ENCODE measurements around the gene FAM171A1. TPM values are rescaled to one million over a fixed set of nuclear protein-coding genes. Genes with fewer than 3 reads are reported as not detected.

FAM171A1 gene
- polyA plus RNA-seq, 1 donor (not counting 4 experiments of a cell fraction or from before 2014, with no cell fraction given) = 8.8 TPM

DNA sequence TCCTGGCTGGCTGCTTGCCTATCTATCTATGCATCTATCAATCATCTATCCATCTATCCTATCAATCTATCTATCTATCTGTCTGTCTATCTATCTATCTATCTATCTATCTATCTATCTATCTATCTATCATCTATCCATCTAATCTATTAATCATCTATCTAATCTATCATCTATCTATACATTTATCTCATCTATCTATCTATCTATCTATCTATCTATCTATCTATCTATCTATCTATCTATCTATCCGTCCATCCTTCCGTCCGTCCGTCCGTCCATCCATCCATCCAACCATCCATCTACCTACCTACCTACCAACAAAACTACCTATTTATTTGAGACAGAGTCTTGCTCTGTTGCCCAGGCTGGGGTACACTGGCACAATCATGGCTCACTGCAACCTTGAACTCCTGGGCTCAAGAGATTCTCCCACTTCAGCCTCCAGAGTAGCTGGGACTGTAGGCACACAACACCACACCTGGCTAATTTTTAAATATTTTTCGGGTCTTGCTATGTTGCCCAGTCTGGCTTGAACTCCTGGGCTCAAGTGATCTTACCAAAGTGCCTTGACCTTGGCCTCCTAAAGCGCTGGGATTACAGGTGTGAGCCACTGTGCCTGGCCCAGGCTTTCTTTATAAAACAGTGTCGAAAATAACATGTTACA is 107.3 kb downstream of the FAM171A1 start:
- Histone ChIP-seq H3K4me2 (ENCODE audit: control insufficient read depth, extremely low read depth, insufficient read depth, low read depth, low read length) (no peak overlapping the region), H3K9ac (ENCODE audit: control insufficient read depth, extremely low read depth, insufficient read depth, low read length) (no peak overlapping the region), H3K4me3 (ENCODE audit: control insufficient read depth in 2 of 3, extremely low read depth in 1 of 3, insufficient read depth in 2 of 3, low read depth in 1 of 3, low read length in 3 of 3) (no peak overlapping the region), H3K27ac (ENCODE audit: control insufficient read depth, insufficient read depth, low read length) (no peak overlapping the region), H2AFZ (ENCODE audit: control insufficient read depth, low read length) (no peak overlapping the region), H4K20me1 (ENCODE audit: control insufficient read depth, extremely low read depth, insufficient read depth, low read length) (no peaks in the 10 kb centered on the region), H3K36me3 (ENCODE audit: control insufficient read depth in 2 of 2, extremely low read depth in 1 of 2, insufficient read depth in 2 of 2, low read length in 2 of 2) (no peaks in the 10 kb centered on the region), H3K27me3 (ENCODE audit: control insufficient read depth, extremely low read depth, insufficient read depth, low read length) (no peaks in the 10 kb centered on the region), H3K9me1 (ENCODE audit: control insufficient read depth, extremely low read depth, insufficient read depth, low read length) (no peaks in the 10 kb centered on the region), H3K9me3 (ENCODE audit: control insufficient read depth, low read depth, low read length) (no peaks in the 10 kb centered on the region), H3K79me2 (ENCODE audit: control insufficient read depth, insufficient read depth, low read length) (no peaks in the 10 kb centered on the region), H3K4me1 (ENCODE audit: control insufficient read depth, extremely low read depth, insufficient read depth, low read length) (no peaks in the 10 kb centered on the region)
- dilution Hi-C loops (cut with MboI; ENCODE audit: extremely low pct_ligation_motif_present, low sequenced_read_pairs) = no loop called here
- DNase-seq (ENCODE audit: low read depth, low spot score) (no peak), FAIRE-seq (no peak)
- TF ChIP-seq EZH2 (IDR thresholded peaks at IDR 0.05; ENCODE audit: low read length) = no peak
- TF ChIP-seq, protein P1, sequence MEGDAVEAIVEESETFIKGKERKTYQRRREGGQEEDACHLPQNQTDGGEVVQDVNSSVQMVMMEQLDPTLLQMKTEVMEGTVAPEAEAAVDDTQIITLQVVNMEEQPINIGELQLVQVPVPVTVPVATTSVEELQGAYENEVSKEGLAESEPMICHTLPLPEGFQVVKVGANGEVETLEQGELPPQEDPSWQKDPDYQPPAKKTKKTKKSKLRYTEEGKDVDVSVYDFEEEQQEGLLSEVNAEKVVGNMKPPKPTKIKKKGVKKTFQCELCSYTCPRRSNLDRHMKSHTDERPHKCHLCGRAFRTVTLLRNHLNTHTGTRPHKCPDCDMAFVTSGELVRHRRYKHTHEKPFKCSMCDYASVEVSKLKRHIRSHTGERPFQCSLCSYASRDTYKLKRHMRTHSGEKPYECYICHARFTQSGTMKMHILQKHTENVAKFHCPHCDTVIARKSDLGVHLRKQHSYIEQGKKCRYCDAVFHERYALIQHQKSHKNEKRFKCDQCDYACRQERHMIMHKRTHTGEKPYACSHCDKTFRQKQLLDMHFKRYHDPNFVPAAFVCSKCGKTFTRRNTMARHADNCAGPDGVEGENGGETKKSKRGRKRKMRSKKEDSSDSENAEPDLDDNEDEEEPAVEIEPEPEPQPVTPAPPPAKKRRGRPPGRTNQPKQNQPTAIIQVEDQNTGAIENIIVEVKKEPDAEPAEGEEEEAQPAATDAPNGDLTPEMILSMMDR (optimal IDR thresholded peaks at IDR 0.05 in 1 of 3, IDR thresholded peaks at IDR 0.05 in 1 of 3, conservative IDR thresholded peaks at IDR 0.05 in 1 of 3; ENCODE audit: extremely low read depth in 1 of 3, insufficient read depth in 2 of 3, low read length in 3 of 3) = no peak

DNA sequence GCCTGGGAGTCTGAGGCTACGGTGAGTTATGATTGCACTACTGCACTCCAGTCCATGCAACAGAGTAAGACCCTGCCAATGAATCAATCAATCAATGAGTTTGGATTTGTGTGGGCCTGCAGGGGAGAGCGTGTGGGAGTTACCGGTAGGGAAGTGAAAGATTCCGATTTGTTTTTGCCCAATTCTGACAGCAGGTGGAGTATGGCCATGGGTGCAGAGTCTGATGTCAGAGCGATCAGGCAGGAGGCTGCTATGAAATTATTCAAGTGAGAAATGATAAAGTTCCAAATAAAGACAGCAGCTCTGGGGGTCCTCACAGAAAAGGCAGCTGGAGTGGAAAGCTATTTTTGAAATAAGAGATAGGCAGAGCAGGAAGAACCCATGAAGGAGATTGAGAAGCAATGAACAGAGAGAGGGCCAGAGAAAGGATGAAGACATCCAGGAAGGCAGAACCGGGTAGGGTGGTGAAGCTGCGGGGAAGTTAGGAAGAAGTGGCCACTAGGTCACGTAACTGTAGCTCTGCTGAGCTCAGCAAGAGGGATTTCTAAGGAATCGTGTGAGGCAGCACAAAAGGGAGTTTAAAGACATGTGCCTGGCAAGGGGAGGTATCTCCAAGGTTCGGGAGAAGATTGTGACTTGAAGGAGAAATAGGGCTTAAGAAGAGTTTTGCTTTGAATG is 108.9 kb downstream of the FAM171A1 start:
- no peaks in the 10 kb centered on the region for H3K9me1 ChIP-seq (ENCODE audit: control insufficient read depth, extremely low read depth, insufficient read depth, low read length)
- no peaks in the 10 kb centered on the region for H4K20me1 ChIP-seq (ENCODE audit: control insufficient read depth, extremely low read depth, insufficient read depth, low read length)
- H3K9ac ChIP-seq (ENCODE audit: control insufficient read depth, extremely low read depth, insufficient read depth, low read length) = no peak overlapping the region
- H3K79me2 ChIP-seq (ENCODE audit: control insufficient read depth, insufficient read depth, low read length) = no peaks in the 10 kb centered on the region
- no peak for TF ChIP-seq EZH2 (IDR thresholded peaks at IDR 0.05; ENCODE audit: low read length)
- TF ChIP-seq, protein P1 (optimal IDR thresholded peaks at IDR 0.05 in 1 of 3, IDR thresholded peaks at IDR 0.05 in 1 of 3, conservative IDR thresholded peaks at IDR 0.05 in 1 of 3; ENCODE audit: extremely low read depth in 1 of 3, insufficient read depth in 2 of 3, low read length in 3 of 3) = peak; percentile 10 to 42 (median 20)
- H3K27me3 ChIP-seq (ENCODE audit: control insufficient read depth, extremely low read depth, insufficient read depth, low read length) = no peaks in the 10 kb centered on the region
- FAIRE-seq (no peak), DNase-seq (ENCODE audit: low read depth, low spot score) (no peak)
- dilution Hi-C loops (cut with MboI; ENCODE audit: extremely low pct_ligation_motif_present, low sequenced_read_pairs) = no loop called here
- H3K4me2 ChIP-seq (ENCODE audit: control insufficient read depth, extremely low read depth, insufficient read depth, low read depth, low read length) = no peak overlapping the region
- no peaks in the 10 kb centered on the region for H3K4me1 ChIP-seq (ENCODE audit: control insufficient read depth, extremely low read depth, insufficient read depth, low read length)
- H3K4me3 ChIP-seq (ENCODE audit: control insufficient read depth in 2 of 3, extremely low read depth in 1 of 3, insufficient read depth in 2 of 3, low read depth in 1 of 3, low read length in 3 of 3) = no peak overlapping the region
- H2AFZ ChIP-seq (ENCODE audit: control insufficient read depth, low read length) = no peak overlapping the region
- no peaks in the 10 kb centered on the region for H3K36me3 ChIP-seq (ENCODE audit: control insufficient read depth in 2 of 2, extremely low read depth in 1 of 2, insufficient read depth in 2 of 2, low read length in 2 of 2)
- no peak overlapping the region for H3K27ac ChIP-seq (ENCODE audit: control insufficient read depth, insufficient read depth, low read length)
- H3K9me3 ChIP-seq (ENCODE audit: control insufficient read depth, low read depth, low read length) = no peaks in the 10 kb centered on the region
